GM18499 (cell line): Measurements from ENCODE around the gene PARP4.
"Not testable (repeated sequence)": the region's sequence is repeated elsewhere in the genome, so short reads cannot be mapped to it uniquely, and the experiment has no call there.

ENCODE experiments used
- ATAC-seq: cut with Tn5 transposase; IDR thresholded peaks from one replicate; pipeline ENCODE4 v1.9.1; 2021; ENCODE audit warnings: moderate number of reproducible peaks; ENCODE audit not compliant: insufficient read depth, unreplicated experiment

PARP4 gene

GRCh38 chr13:24458736-24459135 lies 53.8 kb downstream of the PARP4 start:
- no peak for ATAC-seq

GRCh38 chr13:24456396-24456795 lies 56.2 kb downstream of the PARP4 start:
- no peak for ATAC-seq

- ATAC-seq: no peak
Observed at GRCh38 chr13:24454056-24454455, 58.5 kb downstream of the PARP4 start.

- no peak for ATAC-seq
Observed at GRCh38 chr13:24452044-24452443, 60.5 kb downstream of the PARP4 start.

- ATAC-seq: no peak
Observed at GRCh38 chr13:24450530-24450929, 62.0 kb downstream of the PARP4 start.

GRCh38 chr13:24444851-24445250 lies 67.7 kb downstream of the PARP4 start:
- ATAC-seq: not testable (repeated sequence)

GRCh38 chr13:24443366-24443765 lies 69.2 kb downstream of the PARP4 start:
- ATAC-seq: no peak

- ATAC-seq: not testable (repeated sequence)
Observed at GRCh38 chr13:24426045-24426444, 86.5 kb downstream of the PARP4 start.

- not testable (repeated sequence) for ATAC-seq
Observed at GRCh38 chr13:24419668-24420067, 92.9 kb downstream of the PARP4 start.

- ATAC-seq: no peak
Observed at GRCh38 chr13:24407844-24408243, 104.7 kb downstream of the PARP4 start.

- no peak for ATAC-seq
Observed at GRCh38 chr13:24406524-24406923, 106.1 kb downstream of the PARP4 start.

- no peak for ATAC-seq
Observed at GRCh38 chr13:24396821-24397220, 115.8 kb downstream of the PARP4 start.

- no peak for ATAC-seq
Observed at GRCh38 chr13:24392972-24393371, 119.6 kb downstream of the PARP4 start.

- not testable (repeated sequence) for ATAC-seq
Observed at GRCh38 chr13:24391771-24392683, 120.6 kb downstream of the PARP4 start.

GRCh38 chr13:24390795-24391194 lies 121.8 kb downstream of the PARP4 start:
- ATAC-seq: not testable (repeated sequence)

GRCh38 chr13:24389506-24389905 lies 123.1 kb downstream of the PARP4 start:
- ATAC-seq: no peak

GRCh38 chr13:24388743-24389142 lies 123.8 kb downstream of the PARP4 start:
- not testable (repeated sequence) for ATAC-seq

GRCh38 chr13:24386816-24387708 lies 125.5 kb downstream of the PARP4 start:
- no peak for ATAC-seq

- ATAC-seq: no peak
Observed at GRCh38 chr13:24385902-24386301, 126.7 kb downstream of the PARP4 start.

- not testable (repeated sequence) for ATAC-seq
Observed at GRCh38 chr13:24384946-24385345, 127.6 kb downstream of the PARP4 start.

- not testable (repeated sequence) for ATAC-seq
Observed at GRCh38 chr13:24384091-24384490, 128.5 kb downstream of the PARP4 start.
